Measurements from ENCODE around the gene LRRC3C.
"Not testable (repeated sequence)": the region's sequence is repeated elsewhere in the genome, so short reads cannot be mapped to it uniquely, and the experiment has no call there.

The LRRC3C gene

DNA sequence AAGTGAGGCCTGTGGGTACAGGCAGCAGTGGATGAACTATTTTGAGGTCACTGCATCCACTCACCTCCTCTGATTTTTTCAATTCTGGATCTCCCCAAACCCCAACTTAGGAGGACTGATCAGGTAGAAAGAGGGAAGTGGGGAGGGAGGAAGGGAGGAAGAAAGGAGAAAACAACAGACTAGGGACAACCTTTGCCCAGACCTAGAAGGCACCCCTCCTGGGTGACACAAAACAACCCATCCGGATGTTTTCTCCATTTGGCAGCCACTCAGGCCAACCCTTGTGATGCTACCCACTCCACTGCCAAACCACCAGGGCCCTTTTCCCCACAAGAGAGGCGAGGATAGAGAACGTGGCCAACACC lies 2.9 kb upstream of the LRRC3C start:
- DNase-seq = no peak

DNA sequence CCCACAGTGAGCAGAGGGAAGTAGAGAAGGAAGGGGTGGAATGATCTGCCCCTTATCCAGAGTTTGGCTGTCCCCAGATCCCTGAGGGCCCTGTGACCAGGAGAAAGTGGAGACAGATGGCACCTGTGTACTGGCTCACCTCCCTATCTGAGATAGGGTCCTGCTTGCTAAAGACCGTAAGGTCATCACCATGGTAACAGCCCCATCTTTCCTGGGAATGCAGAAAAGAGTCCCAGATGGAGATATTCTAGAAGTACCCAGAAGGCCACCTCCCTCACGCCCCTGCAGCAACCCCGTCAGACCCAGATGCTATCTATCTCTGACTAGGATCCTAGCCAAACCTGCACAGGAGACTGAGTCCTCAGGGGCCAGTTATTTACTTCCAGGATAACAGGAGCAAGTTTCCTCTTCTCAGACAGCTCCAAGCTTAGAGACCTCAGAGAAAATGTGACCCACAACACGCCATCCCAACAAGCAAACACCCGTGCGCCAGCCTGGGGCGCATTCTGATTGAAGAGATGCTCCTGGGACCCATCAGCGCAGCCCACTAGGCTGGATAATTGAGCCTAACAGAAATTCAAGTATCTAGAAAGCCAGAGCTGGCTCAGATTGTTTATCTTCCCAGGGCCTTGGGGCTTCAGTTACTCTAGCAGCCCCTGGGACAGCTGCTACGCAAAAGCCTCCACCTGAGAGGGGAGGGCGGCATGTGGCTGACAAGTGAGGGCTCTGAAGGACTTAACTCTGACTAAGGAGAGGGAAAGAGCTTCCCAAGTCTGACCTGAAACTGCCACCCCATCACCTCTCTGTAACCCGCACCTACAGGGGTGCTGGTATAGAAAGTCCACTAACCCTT lies 2.0 kb upstream of the LRRC3C start:
- DNase-seq = no peak

DNA sequence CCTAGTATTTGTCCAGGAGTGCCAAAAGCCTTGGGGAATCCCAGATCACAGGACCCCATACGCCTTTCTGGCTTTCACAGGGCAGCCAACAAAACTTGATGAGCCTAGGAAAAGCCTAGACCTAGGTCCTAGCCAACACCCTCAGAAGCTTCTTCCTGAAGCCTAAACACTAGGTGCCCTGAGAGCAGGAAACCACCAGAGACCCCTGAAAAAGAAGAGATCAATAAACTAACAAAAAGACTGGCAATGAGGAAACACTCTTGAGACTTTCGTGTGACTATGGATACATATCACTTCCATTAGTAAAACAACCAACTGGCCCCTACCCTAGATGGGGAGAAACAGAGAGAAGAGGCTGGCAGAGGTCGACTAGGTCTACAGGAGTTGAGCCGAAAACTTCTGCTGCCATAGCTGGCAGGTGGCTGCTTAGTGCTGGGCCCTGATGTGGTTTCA lies 1.4 kb upstream of the LRRC3C start:
- no peak for DNase-seq

DNA sequence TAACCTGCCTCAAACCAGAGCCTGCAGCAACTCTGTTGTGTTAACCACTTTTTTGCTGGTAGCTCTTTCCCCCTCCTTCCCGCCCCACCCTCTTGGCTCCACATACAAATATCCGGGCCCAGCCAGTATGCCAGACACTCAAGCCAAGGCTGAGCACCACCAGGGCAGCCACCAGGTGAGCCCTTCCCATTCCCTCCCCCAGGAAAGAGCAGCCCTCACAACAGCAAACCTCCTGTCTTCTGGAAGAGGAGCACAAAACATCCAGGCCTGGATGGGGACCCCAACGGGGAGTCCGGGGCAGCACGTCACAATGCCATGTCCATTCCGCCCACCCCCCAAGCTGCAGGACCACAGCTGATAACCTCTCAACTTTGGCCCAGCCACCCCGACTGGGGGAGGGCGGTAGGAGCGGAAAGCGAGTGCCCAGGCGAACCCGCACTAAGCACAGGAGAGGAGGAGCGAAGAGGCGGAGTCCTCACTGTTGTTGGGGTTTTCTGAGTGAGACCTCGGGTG lies 888 bp upstream of the LRRC3C start:
- peak; percentile 62 for DNase-seq

DNA sequence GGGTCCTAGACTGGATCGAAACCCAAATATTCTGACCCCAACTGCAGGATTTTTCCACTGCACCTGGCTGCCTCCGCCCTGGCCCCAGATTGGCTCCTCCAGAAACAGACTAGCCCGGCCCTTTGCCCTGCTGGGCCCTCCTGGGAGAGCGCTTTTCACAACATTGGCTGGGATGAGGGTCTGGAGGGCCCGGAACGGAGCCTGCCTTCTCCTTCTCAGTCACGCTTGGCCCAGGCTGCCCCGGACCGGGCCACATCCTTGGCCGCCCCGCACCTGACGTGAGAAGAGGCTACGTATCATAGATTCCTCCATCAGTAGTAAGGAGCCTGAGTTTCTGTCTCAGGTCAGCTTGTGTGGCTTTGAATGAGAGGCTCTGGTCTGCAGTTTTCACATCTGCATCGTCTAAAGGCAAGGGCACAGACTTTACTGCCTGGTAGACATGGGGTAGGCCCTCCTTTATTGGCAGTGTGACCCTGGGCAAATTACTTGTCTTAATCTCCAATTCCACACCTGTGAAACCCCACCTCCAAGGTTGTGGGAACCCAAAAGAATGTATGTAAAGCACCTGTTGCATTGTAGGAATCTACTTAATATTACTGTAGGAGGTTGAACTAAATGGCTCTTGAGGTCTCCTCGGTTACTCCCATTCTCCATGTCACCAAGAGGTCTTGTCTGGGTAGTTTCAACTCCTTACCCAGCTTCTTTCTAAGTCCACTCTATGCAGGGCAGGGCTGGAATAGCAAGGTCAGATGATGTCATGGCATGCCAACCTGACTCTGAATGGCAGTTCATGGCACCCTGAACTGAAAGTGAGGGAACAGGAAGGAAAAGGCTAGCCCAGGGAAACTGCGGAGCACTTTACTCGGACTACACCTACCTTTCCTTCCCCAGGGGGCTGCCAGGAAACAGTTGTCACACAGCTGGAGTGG lies 661 bp downstream of the LRRC3C start:
- DNase-seq = no peak

DNA sequence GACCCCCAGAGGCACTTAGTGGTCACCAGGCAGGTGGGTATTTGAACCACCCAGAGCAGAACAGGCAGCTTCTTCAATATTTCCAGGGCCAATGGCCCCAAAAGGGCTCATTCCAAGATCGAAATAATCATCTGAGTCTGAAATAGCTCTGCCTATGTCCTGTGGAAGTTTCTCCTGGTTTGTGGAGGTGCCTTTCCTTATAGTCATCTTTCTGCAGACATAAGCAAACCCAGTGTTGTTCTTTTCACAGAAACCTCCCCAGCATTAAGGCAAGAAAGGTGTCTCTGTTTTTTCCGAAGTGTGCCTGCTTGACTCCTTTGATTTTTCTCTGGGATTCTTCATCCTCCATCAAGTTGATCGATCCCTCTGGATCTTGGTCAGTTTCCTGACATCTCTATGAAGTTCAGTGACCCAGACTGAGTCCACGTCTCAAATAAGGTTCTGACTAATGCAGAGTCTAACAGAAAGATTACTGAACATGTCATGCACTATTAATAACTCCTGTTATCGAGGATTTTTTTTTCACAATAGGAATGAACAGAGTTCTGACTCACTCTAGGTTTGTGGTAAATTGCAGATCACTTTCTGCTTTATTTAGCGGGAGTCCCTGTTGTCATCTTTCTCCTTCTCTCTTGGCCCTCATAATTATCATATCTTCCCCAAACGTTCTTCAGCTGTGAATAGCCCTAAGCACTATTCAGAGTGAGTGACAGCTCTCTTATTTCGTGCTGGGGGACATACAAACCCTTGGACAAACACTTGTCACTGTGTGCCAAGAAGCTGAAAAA lies 1.5 kb downstream of the LRRC3C start:
- no peak for DNase-seq

DNA sequence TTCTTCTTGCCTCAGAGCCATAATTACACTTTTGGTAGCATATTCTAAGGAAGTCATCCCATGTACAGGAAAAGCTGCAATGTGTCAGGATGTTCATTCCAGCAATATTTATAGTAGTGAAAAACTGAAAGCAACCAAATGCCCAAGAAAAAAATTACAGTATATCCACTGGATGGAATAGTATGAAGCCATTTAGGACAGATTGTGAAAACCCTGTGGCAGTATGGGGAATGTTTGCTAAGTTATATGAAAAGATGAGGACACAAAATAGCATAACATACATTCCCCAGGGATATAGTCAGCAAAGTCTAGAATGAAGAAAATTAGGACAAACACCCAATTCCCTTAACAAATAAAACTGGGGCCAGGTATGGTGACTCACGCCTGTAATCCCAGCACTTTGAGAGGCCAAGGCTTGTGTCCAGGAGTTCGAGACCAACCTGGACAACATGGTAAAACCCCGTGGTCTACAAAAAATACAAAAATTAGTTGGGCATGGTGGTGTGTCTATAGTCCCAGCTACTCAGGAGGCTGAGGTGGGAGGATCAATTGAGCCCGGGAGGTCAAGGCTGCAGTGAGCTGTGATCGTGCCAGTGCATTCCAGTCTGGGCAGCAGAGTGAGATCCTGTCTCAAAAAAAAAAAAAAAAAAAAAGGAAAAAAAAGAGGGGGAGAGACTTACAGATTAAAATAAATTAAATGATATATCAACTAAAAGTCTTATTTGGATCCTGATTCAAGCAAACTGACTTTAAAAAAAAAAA lies 2.3 kb downstream of the LRRC3C start:
- no peak for DNase-seq

DNA sequence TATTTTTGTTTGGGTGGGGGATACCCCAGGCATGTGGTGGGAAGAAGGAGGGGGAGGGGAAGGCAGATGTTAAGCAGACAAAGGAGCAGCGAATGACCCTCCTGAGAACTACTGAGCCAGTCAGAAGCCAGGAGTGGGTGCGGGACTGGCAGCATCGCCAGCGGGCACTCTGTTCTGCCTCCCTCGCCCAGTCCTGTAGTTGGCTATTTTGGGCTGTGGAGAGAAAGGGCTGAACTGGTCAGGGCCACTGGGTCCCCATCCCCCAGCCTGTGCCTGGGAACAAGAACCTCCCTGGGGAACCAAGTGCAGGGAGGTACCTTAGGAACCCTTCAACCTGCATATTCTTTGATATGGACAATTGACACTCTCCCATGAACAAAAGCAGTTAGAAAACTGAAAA lies 6.4 kb downstream of the LRRC3C start:
- no peak for DNase-seq

DNA sequence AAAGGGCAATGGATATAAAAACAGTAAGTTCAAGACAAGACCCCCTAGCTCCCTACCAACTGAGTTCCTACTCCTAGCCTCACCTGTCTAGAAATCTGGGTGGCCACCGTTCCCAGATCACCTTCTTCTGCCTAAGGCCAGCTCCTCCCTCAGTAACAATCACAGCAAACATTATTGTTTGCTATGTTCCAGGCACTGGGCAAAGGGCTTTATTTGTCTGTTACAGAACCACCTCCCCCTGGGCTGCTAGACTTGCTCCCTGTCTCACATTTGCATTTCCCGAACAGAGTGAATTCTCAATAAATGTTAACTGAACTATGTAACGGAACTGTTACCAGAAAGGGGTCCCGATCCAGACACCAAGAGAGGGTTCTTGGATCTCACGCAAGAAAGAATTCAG lies 6.8 kb downstream of the LRRC3C start:
- no peak for DNase-seq

DNA sequence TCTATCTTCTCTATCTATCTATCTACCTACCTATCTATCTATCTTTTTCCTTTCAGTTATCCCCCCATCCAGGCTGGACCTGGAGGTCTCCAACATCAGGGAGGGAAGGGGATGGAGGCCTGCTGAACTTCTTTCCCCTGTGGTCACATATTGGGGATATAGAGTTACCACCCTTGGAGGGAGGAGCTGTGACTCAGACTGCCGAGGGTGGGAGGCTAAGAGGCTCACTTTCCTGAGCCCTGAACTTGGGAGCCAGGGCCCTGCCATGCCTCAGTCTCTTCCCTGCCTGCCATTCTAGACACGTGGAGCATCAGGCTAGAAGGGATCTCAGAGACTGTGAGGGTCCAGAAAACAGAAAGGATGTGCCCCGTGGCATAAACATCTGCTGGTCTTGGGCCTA lies 8.4 kb downstream of the LRRC3C start:
- no peak for DNase-seq

DNA sequence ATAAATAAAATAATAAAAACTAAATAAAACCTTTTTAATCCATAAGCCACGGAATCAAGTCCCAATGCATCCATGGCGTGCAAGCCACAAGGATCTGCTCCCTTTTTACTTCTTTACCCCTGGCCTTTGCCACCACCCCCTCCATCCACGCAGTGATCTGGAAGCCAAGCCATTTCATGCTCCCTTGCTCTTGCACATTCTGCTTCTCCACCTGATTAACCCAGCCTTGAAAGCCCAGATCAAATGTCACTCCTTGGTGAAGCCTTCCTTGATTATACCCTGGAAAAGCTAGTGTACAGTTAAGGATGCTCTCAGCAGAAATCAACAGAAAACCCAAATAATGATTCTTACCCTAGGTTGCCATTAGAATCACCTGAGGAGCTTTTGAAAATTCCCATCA lies 9.9 kb downstream of the LRRC3C start:
- no peak for DNase-seq

DNA sequence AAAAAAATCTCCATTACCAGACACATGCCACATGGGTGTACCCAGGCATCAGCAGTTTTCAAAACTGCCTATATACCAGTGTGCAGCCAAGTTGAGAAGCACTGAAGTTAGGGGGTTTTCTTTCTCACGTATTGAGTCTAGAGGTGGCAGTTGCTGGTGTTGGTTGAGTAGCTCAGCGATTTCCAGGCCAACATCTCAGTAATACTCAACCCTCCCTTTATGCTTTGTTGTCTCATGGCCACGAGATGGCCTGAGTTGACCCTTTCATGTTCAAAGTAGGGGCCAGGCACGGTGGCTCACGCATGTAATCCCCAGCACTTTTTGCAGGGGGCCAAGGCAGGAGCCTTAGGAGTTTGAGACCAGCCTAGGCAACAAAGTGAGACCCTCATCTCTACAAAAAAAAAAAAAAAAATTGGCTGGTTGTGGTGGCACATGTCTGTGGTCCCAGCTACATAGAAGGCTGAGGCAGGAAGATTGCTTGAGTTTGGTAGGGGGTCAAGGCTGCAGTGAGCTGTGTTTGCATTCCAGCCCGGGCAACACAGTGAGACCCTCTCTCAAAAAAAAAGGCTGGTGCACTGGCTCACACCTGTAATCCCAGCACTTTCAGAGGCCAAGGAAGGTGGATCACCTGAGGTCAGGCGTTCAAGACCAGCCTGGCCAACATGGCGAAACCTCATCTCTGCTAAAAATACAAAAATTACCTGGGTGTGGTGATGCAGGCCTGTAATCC lies 10.8 kb downstream of the LRRC3C start:
- DNase-seq = no peak

DNA sequence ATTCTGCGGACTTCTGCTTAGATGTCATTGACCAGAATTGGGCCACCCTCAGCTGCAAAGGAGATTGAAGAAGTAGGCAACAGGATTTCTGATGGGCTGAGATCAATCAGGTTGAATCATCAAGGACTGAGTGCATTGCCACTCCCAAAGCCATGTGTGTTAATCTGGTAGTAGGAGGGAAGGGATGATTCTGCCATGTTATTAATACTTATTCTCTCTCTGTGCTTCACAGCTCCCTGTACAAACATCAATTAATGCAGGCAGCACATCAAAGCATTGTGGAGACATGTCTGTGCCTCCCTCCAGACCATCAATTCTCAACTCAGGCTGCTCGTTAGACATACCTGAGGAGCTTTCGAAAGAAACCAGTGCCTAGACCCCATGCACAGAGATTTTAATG lies 11.6 kb downstream of the LRRC3C start:
- DNase-seq = no peak

DNA sequence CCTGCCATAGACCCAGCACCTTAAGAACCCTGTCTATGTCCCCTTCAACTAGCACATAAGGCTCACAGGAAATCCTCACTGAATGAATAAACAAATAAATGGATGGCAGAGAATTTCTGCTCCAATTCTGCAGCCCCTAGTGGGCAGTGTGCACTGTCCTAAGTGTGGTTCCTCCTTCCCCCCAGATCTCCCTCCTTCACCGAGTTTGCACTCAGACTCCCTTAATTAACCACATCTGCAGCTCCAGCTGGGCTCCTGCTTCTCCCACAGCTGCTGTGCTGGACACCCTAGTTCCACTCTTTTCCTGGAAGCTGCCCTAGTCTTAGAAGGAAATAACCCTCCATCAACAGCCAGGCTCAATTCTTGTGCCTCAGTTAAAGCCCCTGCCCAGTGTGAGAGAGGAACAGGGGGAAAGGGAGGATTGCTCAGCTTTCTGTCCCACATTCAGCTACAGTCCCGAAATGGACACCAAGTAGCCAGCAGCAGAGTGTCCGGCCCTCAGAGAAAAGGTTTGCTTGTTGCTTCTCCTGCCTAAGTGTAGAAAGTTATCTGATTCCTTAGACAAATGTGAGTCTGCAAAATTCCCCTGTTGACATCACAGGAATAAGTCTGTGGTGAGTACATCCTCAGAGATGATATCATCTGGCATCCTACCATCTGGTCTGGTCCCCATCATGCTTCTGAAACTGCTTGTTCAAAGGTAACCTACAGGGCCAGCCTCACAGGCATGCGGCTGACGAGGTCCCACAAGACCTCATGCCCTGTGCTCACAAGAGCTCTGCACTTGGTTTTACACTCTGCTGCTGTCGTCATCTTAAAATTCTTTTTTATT lies 12.3 kb downstream of the LRRC3C start:
- no peak for DNase-seq

DNA sequence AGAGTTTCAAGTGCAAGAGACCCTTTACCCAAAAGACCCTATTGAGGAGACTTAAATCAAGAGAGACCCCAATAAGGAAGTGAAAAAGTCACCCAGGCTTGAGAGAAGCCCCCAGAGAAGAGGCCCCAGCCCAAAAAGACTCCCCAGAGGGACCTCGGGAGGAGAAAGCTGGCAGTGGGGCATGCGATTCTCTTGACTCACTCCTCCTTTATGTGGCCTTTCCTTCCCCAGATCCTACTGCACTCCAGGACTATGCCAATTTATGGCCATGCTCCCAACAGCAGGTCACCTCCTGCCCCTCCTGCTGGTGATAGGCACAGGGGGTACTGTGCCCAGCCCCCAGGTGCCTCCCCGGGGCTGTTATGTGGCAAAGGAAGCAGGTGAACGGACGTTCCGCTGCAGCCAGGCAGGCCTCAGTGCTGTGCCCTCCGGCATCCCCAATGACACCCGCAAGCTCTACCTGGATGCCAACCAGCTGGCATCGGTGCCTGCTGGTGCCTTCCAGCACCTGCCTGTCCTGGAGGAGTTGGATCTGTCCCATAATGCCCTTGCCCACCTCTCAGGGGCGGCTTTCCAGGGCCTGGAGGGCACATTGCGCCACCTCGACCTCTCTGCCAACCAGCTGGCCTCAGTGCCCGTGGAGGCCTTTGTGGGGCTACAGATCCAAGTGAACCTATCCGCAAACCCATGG lies 16.3 kb downstream of the LRRC3C start:
- no peak for DNase-seq

DNA sequence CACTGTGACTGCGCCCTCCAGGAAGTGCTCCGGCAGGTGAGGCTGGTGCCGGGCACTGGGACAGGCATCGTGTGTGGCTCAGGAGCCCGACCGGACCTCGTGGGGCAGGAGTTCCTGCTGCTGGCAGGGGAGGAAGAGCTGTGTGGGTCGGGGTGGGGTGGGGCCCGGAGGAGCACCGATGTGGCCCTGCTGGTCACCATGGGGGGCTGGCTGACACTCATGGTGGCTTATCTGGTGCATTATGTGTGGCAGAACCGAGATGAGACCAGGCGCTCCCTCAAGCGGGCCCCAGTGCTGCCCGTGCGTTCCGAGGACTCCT lies 16.8 kb downstream of the LRRC3C start:
- DNase-seq = no peak

DNA sequence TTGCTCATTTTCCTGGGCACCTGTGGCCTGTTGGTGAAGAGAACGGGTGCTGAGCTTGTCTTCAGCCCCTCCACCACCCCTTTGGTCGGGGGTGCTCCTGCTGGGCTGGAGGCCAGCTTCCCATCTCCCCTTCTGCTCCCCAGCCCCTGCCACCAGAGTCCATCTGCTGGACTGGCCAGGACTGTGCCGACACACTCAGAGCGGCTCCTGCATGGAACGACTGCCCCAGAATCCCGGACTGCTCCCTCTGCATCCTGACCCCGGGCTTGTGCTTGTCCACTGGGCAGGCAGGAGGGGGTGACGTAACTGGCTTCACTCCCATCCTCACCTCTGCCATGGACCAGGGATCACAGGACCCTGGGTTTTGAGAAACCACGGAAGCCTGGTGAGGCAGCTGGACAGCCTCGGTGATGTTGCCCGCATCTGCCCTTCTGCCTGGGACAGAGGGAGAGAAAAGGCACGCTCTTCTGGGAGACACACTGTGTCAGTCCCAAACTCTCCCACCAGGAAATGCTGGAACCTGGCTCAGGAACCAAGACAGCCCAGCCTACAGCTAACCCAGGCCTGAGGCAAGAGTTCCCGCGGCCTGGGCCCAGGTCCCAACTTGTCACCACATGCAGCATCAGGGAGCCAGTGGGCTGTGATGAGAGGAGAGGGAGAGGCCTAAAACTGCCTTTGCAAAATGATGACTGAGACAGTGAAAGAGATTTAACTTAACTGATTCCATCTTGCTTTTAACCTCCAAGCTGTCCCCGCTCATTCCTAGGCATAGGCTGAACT lies 19.2 kb downstream of the LRRC3C start:
- no peak for DNase-seq

DNA sequence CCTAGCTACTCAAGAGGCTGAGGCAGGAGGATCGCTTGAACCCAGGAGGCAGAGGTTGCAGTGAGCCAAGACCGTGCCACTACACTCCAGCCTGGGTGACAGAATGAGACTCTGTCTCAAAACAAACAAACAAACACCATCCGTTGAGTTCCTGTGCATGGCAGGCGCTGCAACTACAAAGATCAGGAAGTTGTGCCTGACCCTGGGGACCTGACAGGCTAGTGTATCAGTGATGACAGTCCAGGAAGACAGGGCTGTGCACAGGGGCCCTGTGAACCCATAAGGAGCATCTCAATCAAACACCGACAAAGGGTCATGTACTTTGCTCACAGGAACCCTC lies 20.9 kb downstream of the LRRC3C start:
- DNase-seq = not testable (repeated sequence)

DNA sequence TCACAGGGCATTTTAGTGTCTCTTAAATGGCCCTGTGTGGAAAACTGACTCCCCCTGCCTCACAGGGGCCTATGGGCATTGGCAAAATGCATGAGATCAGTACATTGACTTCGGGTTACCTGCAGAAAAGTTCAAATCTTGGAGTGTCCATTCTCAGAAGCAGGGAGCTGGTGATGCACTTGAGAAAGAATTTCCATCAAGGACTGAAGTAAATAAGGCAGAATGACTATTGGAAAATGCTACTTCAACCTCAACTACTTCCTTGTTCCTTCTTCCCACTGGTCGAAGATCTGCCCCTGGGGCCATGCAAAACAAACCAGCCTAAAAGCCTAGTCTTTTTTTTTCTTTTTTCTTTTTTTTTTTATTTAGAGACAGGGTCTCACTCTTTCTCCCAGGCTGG lies 21.5 kb downstream of the LRRC3C start:
- no peak for DNase-seq

All from CD4-positive, alpha-beta T cell treated with Interleukin-17A for 4 hours (primary cell).